ENCODE results near the gene HOXB1. TPM values are rescaled to one million over a fixed set of nuclear protein-coding genes. Genes with fewer than 3 reads are reported as not detected.

The HOXB1 gene
- not detected in 2 replicates for total RNA-seq

DNA sequence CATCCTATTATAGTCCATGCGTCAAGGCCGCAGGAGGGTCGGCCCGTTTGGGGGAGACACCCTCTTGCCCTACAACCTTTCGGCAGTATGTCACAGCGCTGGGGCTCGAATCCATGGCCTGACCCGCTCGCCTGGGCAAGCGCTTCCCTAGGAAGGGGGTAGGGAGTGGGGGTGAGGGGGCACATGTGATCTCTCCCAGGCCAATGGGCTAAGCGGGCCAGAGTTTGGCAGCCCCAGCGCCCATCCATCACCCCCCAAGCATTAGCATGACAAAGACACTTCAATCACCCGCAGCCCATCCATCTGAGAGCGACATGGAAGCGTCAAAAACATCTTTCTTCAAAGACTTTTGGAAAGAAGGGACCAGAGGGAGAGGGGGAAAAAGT lies at the start of gene HOXB1:
TSS of gene HOXB1 (minus strand) at position 125 of the 386 bp plus-strand sequence. CDS start at position 18, 107 bp downstream.

DNA sequence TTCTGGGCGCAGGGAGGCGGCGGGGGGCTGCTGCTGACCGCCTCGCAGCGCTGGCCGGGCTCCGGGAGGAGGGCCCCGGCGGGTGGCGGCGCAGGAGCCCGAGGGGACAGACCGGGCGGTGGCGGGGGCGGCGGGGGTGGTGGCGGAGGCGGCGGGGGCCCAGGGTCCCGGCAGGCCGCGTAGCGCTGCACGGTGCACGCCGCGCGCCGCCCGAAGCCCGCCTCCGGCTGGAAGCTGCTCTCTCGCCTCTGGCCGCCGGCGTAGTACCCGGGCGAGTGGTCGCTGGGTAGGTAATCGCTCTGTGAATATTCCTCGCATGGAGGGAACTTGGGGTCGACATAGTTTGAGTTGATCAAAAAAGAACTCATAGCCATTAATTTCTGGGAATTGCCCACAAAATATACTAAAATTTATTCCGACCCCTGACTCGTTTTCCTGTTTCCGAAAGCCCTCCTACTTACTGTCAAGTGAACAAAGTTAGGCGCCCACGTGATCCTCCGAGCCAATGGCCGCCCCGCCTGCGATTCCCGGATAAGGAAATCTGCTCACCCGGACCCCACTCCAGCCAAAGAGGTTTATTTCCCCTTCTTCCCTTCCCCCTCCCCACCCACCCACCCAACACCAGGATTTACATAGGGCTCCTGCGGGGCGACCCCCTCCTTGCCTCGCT lies 47.3 kb upstream of the HOXB1 start, which contains the start of gene HOXB4:
TSS of gene HOXB4 (minus strand) at position 405 of the 670 bp plus-strand sequence. CDS start at position 374, 31 bp downstream.

DNA sequence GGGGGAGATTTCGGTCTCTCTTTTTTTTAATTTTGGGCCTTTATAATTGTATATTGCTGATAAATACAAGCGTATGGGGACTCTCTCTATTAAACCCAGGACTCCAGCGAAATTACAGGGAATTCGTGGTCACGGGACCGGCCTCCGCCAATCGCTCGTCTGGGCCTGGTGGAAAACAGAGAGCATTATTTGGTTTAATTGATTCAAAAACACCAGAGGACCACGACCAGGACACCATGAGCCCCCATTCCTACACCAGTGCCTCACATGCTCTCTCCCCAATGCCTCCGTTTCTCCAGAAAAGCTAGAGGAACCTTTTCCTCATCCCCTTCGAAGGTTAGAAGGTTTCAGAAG lies 14.2 kb upstream of the HOXB1 start, which contains the start of gene HOXB2:
TSS of gene HOXB2 (minus strand) at position 88 of the 354 bp plus-strand sequence. CDS start 198 bp downstream, outside the sequence.

Other genes starting within 250 kb of the HOXB1 start
- not detected in 2 replicates for gene SKAP1, start 100.8 kb downstream of the HOXB1 start, total RNA-seq
- gene HOXB2, start 14.1 kb upstream of the HOXB1 start, total RNA-seq, result 20.5 and 21.0 TPM in 2 replicates
- gene HOXB4, start 47.3 kb upstream of the HOXB1 start, total RNA-seq, result 1.1 and 4.5 TPM in 2 replicates
- 4.1 and 14.0 TPM in 2 replicates for gene HOXB3, start 59.2 kb upstream of the HOXB1 start, total RNA-seq
- gene HOXB5, start 62.8 kb upstream of the HOXB1 start, total RNA-seq, result 0.12 and 0.43 TPM in 2 replicates
- gene HOXB6, start 74.0 kb upstream of the HOXB1 start, total RNA-seq, result 2.2 and 12.2 TPM in 2 replicates
- 0.70 and 7.3 TPM in 2 replicates for gene HOXB7, start 80.0 kb upstream of the HOXB1 start, total RNA-seq
- gene HOXB8, start 84.3 kb upstream of the HOXB1 start, total RNA-seq, result 0.47 and 1.0 TPM in 2 replicates
- gene HOXB9, start 95.3 kb upstream of the HOXB1 start, total RNA-seq, result 2.8 TPM in 1 of 2 replicates, not detected in the other
- not detected in 2 replicates for gene PRAC1, start 191.5 kb upstream of the HOXB1 start, total RNA-seq
- not detected in 2 replicates for gene PRAC2, start 192.2 kb upstream of the HOXB1 start, total RNA-seq
- not detected in 2 replicates for gene HOXB13, start 197.7 kb upstream of the HOXB1 start, total RNA-seq